ENCODE measurements around the gene SLC66A2. TPM values are rescaled to one million over a fixed set of nuclear protein-coding genes. Genes with fewer than 3 reads are reported as not detected.

The SLC66A2 gene
- total and polyA plus RNA-seq, 12 donors, result 5.1 to 47.8 (median 32.9) TPM

DNA sequence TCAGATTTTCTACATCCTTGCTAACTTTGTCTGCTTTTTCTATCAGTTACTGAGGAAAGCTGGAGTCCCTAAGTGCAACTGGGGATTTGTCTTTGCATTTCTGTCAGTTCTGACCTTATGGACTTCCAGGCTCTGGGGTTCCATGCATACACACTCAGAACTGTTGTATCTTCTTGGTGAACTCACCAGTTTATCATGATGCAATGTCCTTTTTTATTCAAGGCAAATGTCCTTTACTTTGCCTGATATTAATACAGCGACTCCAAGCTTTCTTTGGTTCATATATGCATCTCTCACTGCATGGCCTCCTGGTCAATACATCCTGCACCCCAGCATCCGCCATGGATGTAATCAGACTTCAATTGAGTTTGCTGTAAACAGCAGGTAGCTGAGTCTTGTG is 44.7 kb downstream of the SLC66A2 start:
- Histone ChIP-seq H3K27ac (no peak overlapping the region), H3K9me3 (replicated peaks in 1 of 3) (no peaks in the 10 kb centered on the region), H3K4me1 (replicated peaks in 1 of 2) (no peaks in the 10 kb centered on the region), H3K27me3 (no peaks in the 10 kb centered on the region), H3K4me3 (no peak overlapping the region), H3K36me3 (replicated peaks in 1 of 2) (peaks cover 0 to 9% of the 10 kb centered on the region in 2 donors)
- no peak for DNase-seq
- 97 to 100% (median 99%) methylated on average over 2 of the region's 2 CpGs for WGBS, 4 donors
- TF ChIP-seq, protein P1, sequence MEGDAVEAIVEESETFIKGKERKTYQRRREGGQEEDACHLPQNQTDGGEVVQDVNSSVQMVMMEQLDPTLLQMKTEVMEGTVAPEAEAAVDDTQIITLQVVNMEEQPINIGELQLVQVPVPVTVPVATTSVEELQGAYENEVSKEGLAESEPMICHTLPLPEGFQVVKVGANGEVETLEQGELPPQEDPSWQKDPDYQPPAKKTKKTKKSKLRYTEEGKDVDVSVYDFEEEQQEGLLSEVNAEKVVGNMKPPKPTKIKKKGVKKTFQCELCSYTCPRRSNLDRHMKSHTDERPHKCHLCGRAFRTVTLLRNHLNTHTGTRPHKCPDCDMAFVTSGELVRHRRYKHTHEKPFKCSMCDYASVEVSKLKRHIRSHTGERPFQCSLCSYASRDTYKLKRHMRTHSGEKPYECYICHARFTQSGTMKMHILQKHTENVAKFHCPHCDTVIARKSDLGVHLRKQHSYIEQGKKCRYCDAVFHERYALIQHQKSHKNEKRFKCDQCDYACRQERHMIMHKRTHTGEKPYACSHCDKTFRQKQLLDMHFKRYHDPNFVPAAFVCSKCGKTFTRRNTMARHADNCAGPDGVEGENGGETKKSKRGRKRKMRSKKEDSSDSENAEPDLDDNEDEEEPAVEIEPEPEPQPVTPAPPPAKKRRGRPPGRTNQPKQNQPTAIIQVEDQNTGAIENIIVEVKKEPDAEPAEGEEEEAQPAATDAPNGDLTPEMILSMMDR (IDR thresholded peaks at IDR 0.05), result no peak
- TF ChIP-seq POLR2A (IDR thresholded peaks at IDR 0.05), result no peak
- intact Hi-C loops (cut with DNase I), result no loop called here

DNA sequence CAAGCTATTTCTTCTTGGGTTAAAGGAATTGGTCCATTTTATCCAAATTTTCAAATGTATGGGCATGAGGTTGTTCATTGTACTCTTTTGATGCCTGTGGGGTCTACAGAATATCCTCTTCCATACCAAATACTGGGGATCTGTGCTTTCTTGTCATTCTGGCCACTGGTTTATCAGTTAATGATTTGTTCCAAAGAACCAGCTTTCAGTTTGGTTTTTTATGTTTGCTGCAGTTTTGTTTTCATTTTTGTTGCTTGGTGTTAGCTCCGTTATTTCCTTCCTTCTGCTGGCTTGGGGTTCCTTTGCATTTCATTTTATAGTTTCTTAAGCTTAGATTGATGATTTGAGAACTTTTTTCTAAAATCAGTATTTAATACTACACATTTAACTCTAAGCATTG is 45.5 kb downstream of the SLC66A2 start:
- intact Hi-C loops (cut with DNase I), result no loop called here
- no peak for DNase-seq
- Histone ChIP-seq H3K4me1 (replicated peaks in 1 of 2) (no peaks in the 10 kb centered on the region), H3K27ac (no peak overlapping the region), H3K27me3 (no peaks in the 10 kb centered on the region), H3K36me3 (replicated peaks in 1 of 2) (peaks cover 0 to 9% of the 10 kb centered on the region in 2 donors), H3K9me3 (replicated peaks in 1 of 3) (no peaks in the 10 kb centered on the region), H3K4me3 (no peak overlapping the region)
- 74 to 89% (median 86%) methylated on average over 1 of the region's 1 CpG for WGBS, 4 donors
- TF ChIP-seq, protein P1 (IDR thresholded peaks at IDR 0.05), result no peak
- no peak for TF ChIP-seq POLR2A (IDR thresholded peaks at IDR 0.05)

DNA sequence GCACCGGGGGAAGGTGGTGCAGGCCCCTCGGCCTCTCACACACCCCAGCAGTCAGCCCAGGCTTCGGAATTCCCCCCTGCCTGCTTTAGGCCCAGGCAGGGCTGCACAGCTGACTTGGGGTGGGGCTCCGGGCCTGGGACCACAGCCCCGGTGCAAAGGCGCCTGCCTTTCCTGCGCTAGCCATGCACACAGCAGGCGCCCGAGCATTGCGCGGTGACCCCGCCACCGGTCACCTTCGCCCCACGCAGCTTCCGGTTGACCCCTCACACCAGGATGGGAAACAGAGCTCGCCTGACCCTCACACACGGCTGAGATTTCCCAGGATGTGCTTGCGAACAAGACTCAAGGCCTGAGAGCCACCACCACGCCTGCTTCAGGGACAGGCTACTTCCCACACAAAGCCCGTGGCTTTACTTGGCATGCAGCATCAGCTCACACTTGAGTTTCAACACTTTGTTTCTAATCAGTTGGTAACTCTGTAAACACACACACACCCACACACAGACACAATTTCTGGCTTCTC is 46.0 kb downstream of the SLC66A2 start:
- WGBS, 4 donors, result 83 to 95% (median 92%) methylated on average over 7 to 21 of the region's 21 CpGs
- H3K27ac ChIP-seq, result no peak overlapping the region
- H3K4me1 ChIP-seq (replicated peaks in 1 of 2), result no peaks in the 10 kb centered on the region
- intact Hi-C loops (cut with DNase I), result no loop called here
- H3K27me3 ChIP-seq, result no peaks in the 10 kb centered on the region
- peaks cover 0 to 9% of the 10 kb centered on the region in 2 donors for H3K36me3 ChIP-seq (replicated peaks in 1 of 2)
- peak in 2 of 7 donors; percentile 12 to 41 for DNase-seq
- TF ChIP-seq, protein P1 (IDR thresholded peaks at IDR 0.05), result no peak
- no peak for TF ChIP-seq POLR2A (IDR thresholded peaks at IDR 0.05)
- no peak overlapping the region for H3K4me3 ChIP-seq
- no peaks in the 10 kb centered on the region for H3K9me3 ChIP-seq (replicated peaks in 1 of 3)

DNA sequence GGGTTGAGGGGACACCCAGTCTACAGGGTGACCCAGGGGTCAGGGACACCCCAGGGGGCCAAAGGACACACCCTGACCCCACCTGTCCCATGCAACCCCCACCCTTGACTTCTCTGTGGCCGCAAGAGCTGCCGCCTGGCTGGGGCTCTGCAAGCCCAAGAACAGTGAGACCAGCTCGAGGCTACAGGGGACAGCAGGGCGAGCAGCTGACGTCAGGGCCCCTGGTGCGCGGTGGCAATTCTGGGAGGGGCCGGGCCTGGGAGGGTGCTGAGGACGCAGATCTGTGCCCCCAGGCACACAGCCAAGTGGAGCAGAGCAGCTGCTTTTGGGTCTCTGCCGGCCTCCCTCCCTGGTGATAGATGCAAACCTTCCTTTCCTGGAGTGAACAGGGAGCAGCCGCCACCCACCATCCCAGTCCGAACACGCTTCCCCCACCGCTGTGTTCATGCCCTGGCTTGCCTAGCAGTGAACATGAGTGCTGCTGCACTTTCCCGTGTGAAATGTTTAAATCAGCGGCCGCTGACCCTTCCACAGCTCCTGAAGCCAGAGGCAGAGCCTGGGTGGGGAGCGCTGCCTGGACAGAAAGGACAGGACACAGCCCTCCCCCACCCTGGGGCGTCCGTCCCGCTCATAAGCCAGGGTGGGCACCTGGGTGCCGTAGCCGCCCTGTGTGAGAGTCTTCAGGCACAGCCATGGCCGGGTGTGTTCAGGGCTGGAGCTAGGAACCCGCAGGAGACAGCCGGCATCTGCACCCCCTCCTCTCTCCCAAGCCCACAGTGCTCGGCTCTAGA is 46.9 kb downstream of the SLC66A2 start:
- no peaks in the 10 kb centered on the region for H3K4me1 ChIP-seq (replicated peaks in 1 of 2)
- DNase-seq, result peak in 1 of 7 donors; percentile 47
- H3K36me3 ChIP-seq (replicated peaks in 1 of 2), result peaks cover 0 to 9% of the 10 kb centered on the region in 2 donors
- intact Hi-C loops (cut with DNase I), result no loop called here
- 90 to 97% (median 94%) methylated on average over 11 to 27 of the region's 27 CpGs for WGBS, 4 donors
- no peaks in the 10 kb centered on the region for H3K27me3 ChIP-seq
- no peaks in the 10 kb centered on the region for H3K9me3 ChIP-seq (replicated peaks in 1 of 3)
- TF ChIP-seq POLR2A (IDR thresholded peaks at IDR 0.05), result no peak
- TF ChIP-seq, protein P1 (IDR thresholded peaks at IDR 0.05), result no peak
- no peak overlapping the region for H3K27ac ChIP-seq
- H3K4me3 ChIP-seq, result no peak overlapping the region

All from adrenal gland (tissue), 12 donors.